ENCODE results near the gene NSUN2. TPM values are rescaled to one million over a fixed set of nuclear protein-coding genes. Genes with fewer than 3 reads are reported as not detected.
"Not testable (repeated sequence)": the region's sequence is repeated elsewhere in the genome, so short reads cannot be mapped to it uniquely, and the experiment has no call there.

The NSUN2 gene
- total RNA-seq, 1 donor = 39.4 TPM

DNA sequence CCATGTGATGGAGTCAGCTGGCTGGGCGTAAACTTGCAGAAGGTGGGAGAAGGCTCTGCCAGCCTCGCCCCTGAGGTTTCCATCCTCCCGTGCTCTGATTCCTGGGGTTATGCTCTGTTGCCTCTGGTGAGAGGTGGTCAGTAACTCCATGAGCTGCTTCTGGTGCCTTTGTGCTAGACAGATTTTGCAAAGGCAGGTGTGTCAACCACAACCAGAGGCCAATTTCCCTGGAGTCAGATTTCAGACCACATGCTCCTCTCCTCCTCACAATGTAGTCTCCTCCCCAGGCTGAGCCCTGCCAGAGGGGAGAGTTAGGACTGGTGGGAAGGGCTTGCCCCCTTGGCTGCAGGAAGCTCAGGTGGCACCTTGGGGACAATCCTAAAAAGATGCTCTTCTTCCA is 41.6 kb upstream of the NSUN2 start:
- no peaks in the 10 kb centered on the region for H3K27me3 ChIP-seq (ENCODE audit: insufficient read depth, low read length)
- H3K4me3 ChIP-seq (ENCODE audit: insufficient read depth, low read length) = no peak overlapping the region
- H3K4me1 ChIP-seq (ENCODE audit: insufficient read depth, low read length) = no peaks in the 10 kb centered on the region
- no peaks in the 10 kb centered on the region for H3K36me3 ChIP-seq (ENCODE audit: insufficient read depth, low read length)
- H3K9me3 ChIP-seq (ENCODE audit: low read depth, low read length) = no peaks in the 10 kb centered on the region
- TF ChIP-seq, protein P1, sequence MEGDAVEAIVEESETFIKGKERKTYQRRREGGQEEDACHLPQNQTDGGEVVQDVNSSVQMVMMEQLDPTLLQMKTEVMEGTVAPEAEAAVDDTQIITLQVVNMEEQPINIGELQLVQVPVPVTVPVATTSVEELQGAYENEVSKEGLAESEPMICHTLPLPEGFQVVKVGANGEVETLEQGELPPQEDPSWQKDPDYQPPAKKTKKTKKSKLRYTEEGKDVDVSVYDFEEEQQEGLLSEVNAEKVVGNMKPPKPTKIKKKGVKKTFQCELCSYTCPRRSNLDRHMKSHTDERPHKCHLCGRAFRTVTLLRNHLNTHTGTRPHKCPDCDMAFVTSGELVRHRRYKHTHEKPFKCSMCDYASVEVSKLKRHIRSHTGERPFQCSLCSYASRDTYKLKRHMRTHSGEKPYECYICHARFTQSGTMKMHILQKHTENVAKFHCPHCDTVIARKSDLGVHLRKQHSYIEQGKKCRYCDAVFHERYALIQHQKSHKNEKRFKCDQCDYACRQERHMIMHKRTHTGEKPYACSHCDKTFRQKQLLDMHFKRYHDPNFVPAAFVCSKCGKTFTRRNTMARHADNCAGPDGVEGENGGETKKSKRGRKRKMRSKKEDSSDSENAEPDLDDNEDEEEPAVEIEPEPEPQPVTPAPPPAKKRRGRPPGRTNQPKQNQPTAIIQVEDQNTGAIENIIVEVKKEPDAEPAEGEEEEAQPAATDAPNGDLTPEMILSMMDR (IDR thresholded peaks at IDR 0.05; ENCODE audit: extremely low read depth, low read depth, low read length) = no peak
- no peak for DNase-seq (ENCODE audit: insufficient read length, low spot score, missing footprints)
- H4K20me1 ChIP-seq (ENCODE audit: insufficient read depth, low read length) = no peaks in the 10 kb centered on the region
- no peak overlapping the region for H2AFZ ChIP-seq (ENCODE audit: low read length)
- no peak overlapping the region for H3K4me2 ChIP-seq (ENCODE audit: insufficient read depth, low read length)
- H3K27ac ChIP-seq (ENCODE audit: low read depth, low read length) = no peak overlapping the region
- H3K79me2 ChIP-seq (ENCODE audit: insufficient read depth, low read length) = no peaks in the 10 kb centered on the region

DNA sequence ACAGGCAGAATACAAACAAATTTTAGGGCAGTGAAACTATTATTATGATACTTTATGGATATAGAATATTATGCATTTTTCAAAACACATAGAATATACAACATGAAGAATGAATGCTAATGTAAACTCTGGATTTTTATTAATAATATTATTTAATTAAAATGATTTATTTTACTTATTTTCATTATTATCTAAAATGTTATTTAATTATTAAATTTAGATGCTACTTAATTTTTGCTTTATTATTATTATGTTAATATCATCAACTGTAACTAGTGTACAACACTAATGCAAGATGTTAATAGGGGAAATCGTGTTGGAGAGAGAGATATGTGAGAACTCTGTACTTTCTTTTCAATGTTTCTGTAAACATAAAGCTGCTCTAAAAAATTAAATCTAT is 41.1 kb upstream of the NSUN2 start:
- no peaks in the 10 kb centered on the region for H3K79me2 ChIP-seq (ENCODE audit: insufficient read depth, low read length)
- H3K27me3 ChIP-seq (ENCODE audit: insufficient read depth, low read length) = no peaks in the 10 kb centered on the region
- no peaks in the 10 kb centered on the region for H4K20me1 ChIP-seq (ENCODE audit: insufficient read depth, low read length)
- no peak overlapping the region for H3K27ac ChIP-seq (ENCODE audit: low read depth, low read length)
- no peak overlapping the region for H2AFZ ChIP-seq (ENCODE audit: low read length)
- DNase-seq (ENCODE audit: insufficient read length, low spot score, missing footprints) = no peak
- TF ChIP-seq, protein P1 (IDR thresholded peaks at IDR 0.05; ENCODE audit: extremely low read depth, low read depth, low read length) = no peak
- no peak overlapping the region for H3K4me2 ChIP-seq (ENCODE audit: insufficient read depth, low read length)
- no peaks in the 10 kb centered on the region for H3K4me1 ChIP-seq (ENCODE audit: insufficient read depth, low read length)
- no peaks in the 10 kb centered on the region for H3K36me3 ChIP-seq (ENCODE audit: insufficient read depth, low read length)
- H3K4me3 ChIP-seq (ENCODE audit: insufficient read depth, low read length) = no peak overlapping the region
- H3K9me3 ChIP-seq (ENCODE audit: low read depth, low read length) = no peaks in the 10 kb centered on the region

DNA sequence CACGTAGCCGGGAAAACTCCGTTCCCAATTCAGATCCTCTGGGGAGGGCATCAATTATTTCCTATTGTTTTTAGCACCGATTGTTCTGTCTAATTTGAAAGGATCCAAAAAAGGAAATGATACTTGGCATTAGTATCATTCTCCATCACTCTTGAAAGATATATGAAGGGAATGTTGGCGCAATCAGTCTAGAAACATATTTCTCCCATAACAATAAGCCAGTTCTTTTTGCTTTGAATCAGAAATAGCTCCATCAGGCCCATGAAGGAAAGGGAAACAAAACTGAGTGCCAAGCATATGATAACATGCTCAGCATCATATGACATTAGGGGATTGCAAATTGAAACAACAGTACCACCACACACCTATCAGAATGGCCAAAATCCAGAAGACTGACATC is 40.2 kb upstream of the NSUN2 start:
- DNase-seq (ENCODE audit: insufficient read length, low spot score, missing footprints) = no peak
- Histone ChIP-seq H3K27me3 (ENCODE audit: insufficient read depth, low read length) (no peaks in the 10 kb centered on the region), H3K9me3 (ENCODE audit: low read depth, low read length) (no peaks in the 10 kb centered on the region), H3K27ac (ENCODE audit: low read depth, low read length) (no peak overlapping the region), H3K4me3 (ENCODE audit: insufficient read depth, low read length) (no peak overlapping the region), H4K20me1 (ENCODE audit: insufficient read depth, low read length) (no peaks in the 10 kb centered on the region), H2AFZ (ENCODE audit: low read length) (no peak overlapping the region), H3K4me2 (ENCODE audit: insufficient read depth, low read length) (no peak overlapping the region), H3K79me2 (ENCODE audit: insufficient read depth, low read length) (no peaks in the 10 kb centered on the region), H3K36me3 (ENCODE audit: insufficient read depth, low read length) (no peaks in the 10 kb centered on the region), H3K4me1 (ENCODE audit: insufficient read depth, low read length) (no peaks in the 10 kb centered on the region)
- TF ChIP-seq, protein P1 (IDR thresholded peaks at IDR 0.05; ENCODE audit: extremely low read depth, low read depth, low read length) = no peak

- not testable (repeated sequence) for H3K79me2 ChIP-seq (ENCODE audit: insufficient read depth, low read length); H3K36me3 ChIP-seq (ENCODE audit: insufficient read depth, low read length); H2AFZ ChIP-seq (ENCODE audit: low read length); H3K27me3 ChIP-seq (ENCODE audit: insufficient read depth, low read length); DNase-seq (ENCODE audit: insufficient read length, low spot score, missing footprints); H3K4me1 ChIP-seq (ENCODE audit: insufficient read depth, low read length); H3K9me3 ChIP-seq (ENCODE audit: low read depth, low read length); H3K27ac ChIP-seq (ENCODE audit: low read depth, low read length); H3K4me2 ChIP-seq (ENCODE audit: insufficient read depth, low read length); H3K4me3 ChIP-seq (ENCODE audit: insufficient read depth, low read length); H4K20me1 ChIP-seq (ENCODE audit: insufficient read depth, low read length)
Measured at GRCh38 chr5:6668717-6669116, 35.9 kb upstream of the NSUN2 start.

All from osteoblast (primary cell).